Ecto neural progenitor cell (in vitro differentiated cells): Measurements from ENCODE around the gene CRYGC.

Source experiments
- DNase-seq: peaks from one replicate; pipeline ENCODE4 v3.0.0-alpha.2; 2018; ENCODE audit warnings: low spot score

Gene CRYGC

GRCh38 chr2:208093128-208093527 is 36.5 kb downstream of the CRYGC start:
- DNase-seq, result no peak

GRCh38 chr2:208092093-208092832 is 37.4 kb downstream of the CRYGC start:
- no peak for DNase-seq

GRCh38 chr2:208090420-208090819 is 39.2 kb downstream of the CRYGC start:
- DNase-seq, result no peak

- DNase-seq, result no peak
Measured at GRCh38 chr2:208086029-208086428, 43.6 kb downstream of the CRYGC start.

- no peak for DNase-seq
Measured at GRCh38 chr2:208083807-208084206, 45.8 kb downstream of the CRYGC start.
